Subcutaneous adipose tissue (tissue), 4 donors: ENCODE results near the gene PLEKHG5. TPM values are rescaled to one million over a fixed set of nuclear protein-coding genes. Genes with fewer than 3 reads are reported as not detected.

Experiments
- CTCF ChIP-seq: fragments of 450-650 bp; IDR thresholded peaks from one replicate; pipeline ENCODE4 v1.5.1; 2016; ENCODE audit warnings: low read depth, mild to moderate bottlenecking, control low read depth, antibody characterized with exemption, moderate library complexity
- total RNA-seq, 4 donors: library from RNA; depleted of rRNA; stranded (reverse); fragments of >200 nt; gene quantifications; one replicate each; pipeline ENCODE4 v1.1.0, GENCODE V29; 2016

PLEKHG5 gene
- total RNA-seq, 4 donors from 2014 or later: 2.4 to 15.4 (median 3.6) TPM

DNA sequence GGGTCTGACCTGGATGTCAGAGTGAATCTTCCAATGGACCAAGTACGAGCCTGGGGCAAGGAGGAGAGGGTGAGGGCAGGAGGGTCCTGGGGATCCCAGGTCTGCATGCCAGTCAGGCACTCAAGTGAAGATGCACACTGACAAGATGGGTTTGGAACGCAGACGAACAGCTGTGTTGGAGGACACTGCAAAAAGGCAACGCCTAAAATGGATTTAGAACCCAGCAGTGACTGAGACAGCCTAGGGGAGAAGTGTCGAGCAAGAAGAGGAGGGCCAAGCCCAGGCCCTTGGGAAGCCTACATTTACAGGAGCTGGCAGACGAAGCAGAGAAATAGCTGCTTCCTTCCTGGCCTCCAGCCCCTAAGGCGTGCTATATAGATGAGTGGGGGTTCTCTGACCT is 37.0 kb upstream of the PLEKHG5 start:
- no peak for TF ChIP-seq CTCF

DNA sequence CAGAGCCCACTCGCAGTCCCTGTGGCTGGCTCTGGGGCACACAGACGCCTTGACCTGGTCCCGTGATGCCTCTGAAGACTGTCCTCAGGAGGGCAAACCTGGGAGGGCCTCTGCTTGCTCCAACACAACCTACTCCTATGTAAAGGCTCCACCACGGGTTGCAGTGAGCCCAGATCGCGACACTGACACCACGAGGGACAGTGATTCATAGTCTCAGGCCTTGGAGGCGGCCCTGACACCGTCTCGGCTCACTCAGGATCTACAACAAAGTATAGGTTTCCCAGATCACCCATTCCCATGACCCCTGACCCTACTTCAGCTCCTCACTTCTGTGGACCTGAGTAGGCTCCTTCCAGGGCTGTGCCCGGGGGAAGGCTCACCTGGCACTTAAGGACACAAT is 34.8 kb upstream of the PLEKHG5 start:
- TF ChIP-seq CTCF: no peak

DNA sequence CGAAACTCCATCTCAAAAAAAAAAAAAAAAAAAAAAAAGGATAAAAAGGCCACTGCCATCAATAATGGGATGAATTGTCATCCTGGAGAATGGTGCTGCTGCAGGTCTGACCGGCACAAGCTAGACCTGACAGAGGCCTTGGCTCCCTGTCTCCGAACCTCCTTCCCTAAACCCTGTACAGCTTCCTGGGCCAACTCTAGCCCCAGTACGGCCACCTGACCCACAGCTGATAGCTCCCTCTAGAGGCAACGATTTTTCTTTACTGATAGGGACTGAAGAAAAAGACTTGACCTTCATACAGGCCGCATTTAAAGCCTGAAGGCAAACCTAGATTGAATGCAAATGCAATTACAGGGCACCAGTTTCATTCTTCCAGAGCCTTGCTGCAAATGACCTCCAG is 32.1 kb upstream of the PLEKHG5 start:
- no peak for TF ChIP-seq CTCF

- TF ChIP-seq CTCF: no peak
These were observed 30.1 kb upstream of the PLEKHG5 start for GRCh38 chr1:6521536-6521935.

DNA sequence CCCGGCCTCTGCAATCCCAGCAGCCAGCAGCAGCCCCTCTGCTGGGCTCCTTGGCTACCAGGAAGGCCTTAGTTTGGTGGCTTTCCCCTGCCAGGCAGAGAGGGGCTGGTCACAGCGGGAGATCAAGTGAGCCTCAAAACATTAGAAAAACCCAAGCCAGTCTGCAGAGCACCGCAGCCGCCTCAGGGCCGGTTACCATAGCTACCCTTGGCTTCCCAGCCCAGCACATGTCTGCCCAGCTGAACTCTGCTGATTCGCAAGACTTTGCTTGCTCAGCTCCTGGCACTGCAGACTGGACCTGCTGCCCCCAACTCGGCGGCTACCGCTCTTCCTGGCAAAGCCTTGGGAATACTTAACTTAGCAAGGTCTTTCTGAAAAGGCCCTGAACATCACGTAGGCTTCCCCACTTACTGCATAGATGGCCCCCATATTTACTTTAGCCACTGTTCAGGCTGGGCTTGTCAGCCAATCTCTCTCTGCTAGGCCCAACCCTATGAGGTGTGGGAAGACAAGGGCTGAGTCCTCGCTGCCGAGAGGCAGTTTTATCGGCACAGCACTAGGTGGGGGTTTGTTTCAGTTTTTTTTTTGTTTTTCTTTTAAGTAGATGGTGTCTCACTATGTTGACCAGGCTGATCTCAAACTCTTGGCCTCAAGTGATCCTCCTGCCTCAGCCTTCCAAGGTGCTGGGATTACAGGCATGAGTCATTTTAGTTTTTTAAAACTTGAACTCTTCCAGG is 28.6 kb upstream of the PLEKHG5 start:
- no peak for TF ChIP-seq CTCF

- no peak for TF ChIP-seq CTCF
These were observed 28.0 kb upstream of the PLEKHG5 start for GRCh38 chr1:6519491-6519934.

- no peak for TF ChIP-seq CTCF
These were observed 26.0 kb upstream of the PLEKHG5 start for GRCh38 chr1:6517435-6517851.
